K562 (cell line): ENCODE measurements around the gene CLEC4E. TPM values are rescaled to one million over a fixed set of nuclear protein-coding genes. Genes with fewer than 3 reads are reported as not detected.

ENCODE experiments used
- ATAC-seq: fragments of 200-7000 bp; cut with Tn5 transposase; 3 replicates; pipeline ENCODE4 v1.9.1; 2020; ENCODE audit warnings: moderate library complexity
- BruUV-seq: library from RNA; stranded (reverse); fragments of 400-500 nt; replicated peaks from 2 replicates; lab custom pipeline; 2021; lab: Mats Ljungman, UMichigan
- CTCF ChIA-PET: fragments of 300-600 bp; formaldehyde crosslinking; extraction: SDS; loops from one replicate; lab custom pipeline; 2021; ENCODE audit warnings: low intra/inter-chr PET ratio; lab: Yijun Ruan, JAX
- POLR2A ChIA-PET: fragments of 300-600, 350-650 bp; sonication (Branson Sonifier 250); formaldehyde crosslinking; extraction: SDS; loops from one replicate; lab custom pipeline; 2021; ENCODE audit warnings: antibody characterized with exemption, inconsistent platforms; lab: Yijun Ruan, JAX
- DNase-seq, 4 experiments: peaks; one replicate each; pipeline versions ENCODE4 v3.0.0 to v3.0.0-alpha.2; 2011 to 2018; ENCODE audit warnings: low spot score in 3 of 4, mixed read lengths in 3 of 4; ENCODE audit errors: extremely low read depth in 1 of 4
- FAIRE-seq: peaks from 2 replicates; lab custom pipeline; 2011; peaks lifted over from hg19 to GRCh38; lab: Jason Lieb, UNC
- H2AFZ ChIP-seq: 2 replicates; pipeline ENCODE4 v1.6.0; 2011; ENCODE audit warnings: low read depth, low read length, control low read depth, inconsistent platforms
- H3K27ac ChIP-seq: fragments of 200-600 bp; 3 replicates; pipeline ENCODE4 v1.8.0; 2011; ENCODE audit warnings: low read depth, mild to moderate bottlenecking, control low read depth, inconsistent platforms, low read length, moderate library complexity, mixed read lengths; ENCODE audit errors: extremely low read depth
- H3K27me3 ChIP-seq, 2 experiments: fragments of 300-600 bp in 1 of 2; 2 replicates in 1 of 2; 3 replicates in 1 of 2; pipeline versions ENCODE4 v1.6.0 to v1.8.0; 2011; ENCODE audit warnings: inconsistent platforms in 2 of 2, low read length in 2 of 2, mild to moderate bottlenecking in 1 of 2, mixed read lengths in 1 of 2, moderate library complexity in 1 of 2; ENCODE audit not compliant: control insufficient read depth in 2 of 2, insufficient read depth in 2 of 2
- H3K36me3 ChIP-seq: fragments of 300-600 bp; 3 replicates; pipeline ENCODE4 v1.8.0; 2011; ENCODE audit warnings: mild to moderate bottlenecking, low read length, inconsistent platforms; ENCODE audit not compliant: control insufficient read depth, insufficient read depth
- H3K4me1 ChIP-seq, 2 experiments: fragments of 200-600 bp in 1 of 2; replicated peaks in 1 of 2; 2 replicates in 1 of 2; 3 replicates in 1 of 2; pipeline versions ENCODE4 v1.5.1 to v1.8.0; 2011; ENCODE audit warnings: inconsistent platforms in 2 of 2, low read length in 2 of 2, mild to moderate bottlenecking in 1 of 2, mixed read lengths in 1 of 2, moderate library complexity in 1 of 2; ENCODE audit not compliant: control insufficient read depth in 2 of 2, insufficient read depth in 2 of 2
- H3K4me2 ChIP-seq: 2 replicates; pipeline ENCODE4 v1.6.1; 2011; ENCODE audit warnings: low read length, control low read depth, inconsistent platforms, mixed read lengths; ENCODE audit not compliant: insufficient read depth
- H3K4me3 ChIP-seq: fragments of 200-600 bp; sonication (generic), shearing (Covaris generic); 2 replicates; pipeline ENCODE4 v1.5.1; 2016; ENCODE audit warnings: control low read depth, inconsistent platforms
- H3K79me2 ChIP-seq: fragments of 200-600 bp; 3 replicates; pipeline ENCODE4 v1.8.0; 2011; ENCODE audit warnings: low read length, inconsistent platforms; ENCODE audit not compliant: control insufficient read depth, insufficient read depth
- H3K9ac ChIP-seq, 2 experiments: 2 replicates each; pipeline versions ENCODE4 v1.6.0 to v1.6.1; 2011; ENCODE audit warnings: low read depth in 2 of 2, low read length in 2 of 2, control low read depth in 1 of 2, inconsistent platforms in 1 of 2, mild to moderate bottlenecking in 1 of 2, mixed read lengths in 1 of 2; ENCODE audit not compliant: insufficient read depth in 1 of 2
- H3K9me1 ChIP-seq: one replicate; pipeline ENCODE4 v1.6.0; 2011; ENCODE audit warnings: inconsistent platforms, mild to moderate bottlenecking, low read length, moderate library complexity; ENCODE audit not compliant: control insufficient read depth, insufficient read depth
- H3K9me3 ChIP-seq: replicated peaks from 2 replicates; pipeline ENCODE4 v1.5.1; 2011; ENCODE audit warnings: low read depth, low read length, inconsistent platforms; ENCODE audit not compliant: control insufficient read depth, insufficient read depth
- H4K20me1 ChIP-seq: replicated peaks from 2 replicates; pipeline ENCODE4 v1.6.1; 2011; ENCODE audit warnings: low read length, inconsistent platforms, mixed read lengths; ENCODE audit not compliant: control insufficient read depth, insufficient read depth
- BRD9 ChIP-seq: fragments of 450-650 bp; IDR thresholded peaks from 2 replicates; pipeline ENCODE4 v1.6.1; 2018; ENCODE audit warnings: low read depth; ENCODE audit not compliant: partially characterized antibody
- FOXO4 ChIP-seq: fragments of 450-650 bp; formaldehyde crosslinking; IDR thresholded peaks from 2 replicates; pipeline ENCODE4 v1.4.0; 2020; ENCODE audit warnings: mild to moderate bottlenecking, moderate library complexity
- HMG20A ChIP-seq: fragments of 450-650 bp; formaldehyde crosslinking; conservative IDR thresholded peaks from 2 replicates; pipeline ENCODE4 v1.4.0; 2020; ENCODE audit warnings: mild to moderate bottlenecking, mixed read lengths
- MAZ ChIP-seq, 2 experiments: fragments of 450-650 bp in 1 of 2; sonication (generic) in 1 of 2; formaldehyde crosslinking; IDR thresholded peaks in 1 of 2; conservative IDR thresholded peaks in 1 of 2; 2 replicates each; pipeline versions ENCODE4 v1.4.0 to v1.5.0; 2020; ENCODE audit warnings: mild to moderate bottlenecking in 1 of 2, missing genetic modification reagents in 1 of 2
- MED1 ChIP-seq: sonication (generic); formaldehyde crosslinking; IDR thresholded peaks from 2 replicates; pipeline ENCODE4 v1.8.1; 2023; ENCODE audit warnings: missing genetic modification reagents, borderline replicate concordance
- MYC ChIP-seq, 2 experiments: fragments of 250-450 bp in 1 of 2; sonication (Bioruptor Pico) in 1 of 2; IDR thresholded peaks; 2 replicates each; pipeline versions ENCODE4 v1.5.1 to v1.6.1; 2012 to 2021; ENCODE audit warnings: low read depth in 2 of 2, borderline replicate concordance in 1 of 2, improper control_type of control experiment in 1 of 2, low read length in 1 of 2, mild to moderate bottlenecking in 1 of 2, moderate library complexity in 1 of 2
- RNF219 ChIP-seq: fragments of 250-450 bp; sonication (Bioruptor Pico); IDR thresholded peaks from 2 replicates; pipeline ENCODE4 v1.5.0; 2022; ENCODE audit warnings: mild to moderate bottlenecking
- SMAD1 ChIP-seq: fragments of 150-350 bp; IDR thresholded peaks from 2 replicates; pipeline ENCODE4 v1.6.1; 2014; ENCODE audit warnings: low read length, low read depth; ENCODE audit not compliant: partially characterized antibody
- ZMIZ1 ChIP-seq, 2 experiments: fragments of 150-350 bp in 1 of 2; IDR thresholded peaks; 2 replicates each; pipeline ENCODE4 v1.6.1; 2012 to 2016; ENCODE audit warnings: low read depth in 2 of 2, low read length in 2 of 2, mild to moderate bottlenecking in 1 of 2, moderate library complexity in 1 of 2
- ZNF395 ChIP-seq: fragments of 200-800 bp; sonication (Bioruptor generic); IDR thresholded peaks from 2 replicates; pipeline ENCODE4 v1.6.1; 2017; ENCODE audit warnings: missing genetic modification characterization, missing compliant biosample characterization
- ZNF449 ChIP-seq: fragments of 250-450 bp; sonication (Bioruptor Pico); IDR thresholded peaks from 2 replicates; pipeline ENCODE4 v1.8.0; 2022; ENCODE audit warnings: moderate library complexity, mild to moderate bottlenecking, inconsistent platforms
- whole genome bisulfite sequencing: fragments of 100-300 bp; shearing (Covaris generic); methylation state at CpG from one replicate; pipeline ENCODE4 v1.1.6; 2016; ENCODE audit warnings: low coverage, mixed read lengths; ENCODE audit not compliant: insufficient coverage; ENCODE audit errors: missing lambda C conversion rate; 5-methylcytosine and 5-hydroxymethylcytosine counted together
- in situ Hi-C: fragments of 300-500 bp; cut with MboI; formaldehyde crosslinking; loops from 4 replicates; pipeline ENCODE4 v1.15.0; 2018; ENCODE audit warnings: inconsistent platforms, mixed read lengths
- intact Hi-C: fragments of 100-400 bp; cut with micrococcal nuclease; formaldehyde crosslinking; loops from 2 replicates; pipeline ENCODE4 v1.14.2; 2022
- polyA plus RNA-seq, 8 experiments: library from polyadenylated mRNA; depleted of rRNA in 4 of 8; stranded (reverse) in 5 of 8; unstranded in 3 of 8; fragments of >200 nt; fragmentation: Nextera tagmentation in 2 of 8; fragmentation: Illumina TruSeq in 1 of 8; extraction: Ambion mirVana in 2 of 8; extraction: Trizol in 1 of 8; gene quantifications; 2 replicates each; pipeline versions ENCODE4 v1.2.1 to v1.2.3, GENCODE V29; 2011 to 2014; ENCODE audit warnings: inconsistent platforms in 1 of 8, missing spikeins in 1 of 8
- total RNA-seq, 7 experiments: library from RNA; depleted of rRNA in 6 of 7; stranded (reverse); fragments of >200 nt in 6 of 7; fragmentation: Illumina TruSeq in 2 of 7; extraction: Trizol in 2 of 7; gene quantifications; 2 replicates each; pipeline versions ENCODE4 v1.2.1 to v1.2.3, GENCODE V29; 2011 to 2021; ENCODE audit warnings: low replicate concordance in 1 of 7

Gene CLEC4E
- total and polyA plus RNA-seq, 9 of the 15 experiments (the other 6 are each of a cell fraction or from before 2014, with no cell fraction given) = not detected

DNA sequence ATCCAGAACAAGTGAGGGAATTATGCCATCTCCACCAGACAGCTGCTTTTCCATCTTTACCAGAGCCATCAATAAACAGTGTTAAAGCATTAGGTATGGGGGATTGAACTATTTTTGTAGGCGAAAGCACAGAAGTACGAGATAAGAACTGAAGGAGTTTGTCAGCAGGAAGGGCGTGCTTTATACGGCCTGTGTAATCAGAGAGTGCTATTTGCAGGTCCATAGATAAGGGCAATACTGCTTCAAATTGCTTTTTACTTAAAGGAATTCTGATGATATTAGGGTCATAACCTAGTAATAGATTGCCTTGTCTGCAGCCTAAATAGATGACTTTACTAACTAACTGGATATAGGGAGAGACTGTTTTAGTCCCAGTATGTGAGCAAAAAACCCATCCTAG, 20.3 kb upstream of the CLEC4E start:
- WGBS = 0% methylated on average over 4 of the region's 4 CpGs
- in situ Hi-C loops = no loop called here
- Histone ChIP-seq H3K4me1 (no peaks in the 10 kb centered on the region; a peak in 1 of 5 replicates), H3K4me2 (no peak overlapping the region), H3K4me3 (no peak overlapping the region), H2AFZ (no peak overlapping the region), H3K36me3 (no peaks in the 10 kb centered on the region), H3K9me1 (no peaks in the 10 kb centered on the region), H3K27me3 (peaks cover 0 to 4% of the 10 kb centered on the region in 2 experiments; a peak in 1 of 5 replicates), H3K9ac (no peak overlapping the region), H4K20me1 (no peaks in the 10 kb centered on the region), H3K9me3 (no peaks in the 10 kb centered on the region), H3K27ac (no peak overlapping the region), H3K79me2 (no peaks in the 10 kb centered on the region)
- FAIRE-seq (no peak), ATAC-seq (no peak), DNase-seq (no peak)
- ChIA-PET CTCF (no interaction called here), POLR2A (no interaction called here)
- no peak for TF ChIP-seq MYC (IDR thresholded peaks at IDR 0.05; ENCODE audit: low read depth, low read length)
- no peak for TF ChIP-seq MYC (CRISPR knock-in tag; IDR thresholded peaks at IDR 0.05; ENCODE audit: borderline replicate concordance, low read depth)
- no peak for TF ChIP-seq HMG20A (CRISPR knock-in tag)
- no peak for TF ChIP-seq MED1 (CRISPR knock-in tag)
- no peak for TF ChIP-seq ZNF449 (CRISPR knock-in tag)
- TF ChIP-seq MAZ (CRISPR knock-in tag; conservative IDR thresholded peaks at IDR 0.05 in 1 of 2, IDR thresholded peaks at IDR 0.05 in 1 of 2) = no peak
- no peak for TF ChIP-seq FOXO4
- no peak for TF ChIP-seq BRD9
- no peak for TF ChIP-seq ZMIZ1 (IDR thresholded peaks at IDR 0.05; ENCODE audit: low read depth in 2 of 2, low read length in 2 of 2)
- no peak for TF ChIP-seq RNF219 (CRISPR knock-in tag)
- TF ChIP-seq ZNF395 = no peak
- no peak for TF ChIP-seq SMAD1
- no TSS peak for BruUV-seq
- intact Hi-C loops = no loop called here
